H9 (cell line): ENCODE measurements around the gene MYO18A. TPM values are rescaled to one million over a fixed set of nuclear protein-coding genes. Genes with fewer than 3 reads are reported as not detected.

Experiments
- DNase-seq: peaks from one replicate; pipeline ENCODE4 v3.0.0-alpha.2; 2017
- H2AFZ ChIP-seq: one replicate; pipeline ENCODE4 v1.6.1; 2013; ENCODE audit warnings: mild to moderate bottlenecking, low read length, control low read depth, moderate library complexity
- H2AK5ac ChIP-seq: 2 replicates; pipeline ENCODE4 v1.6.1; 2013; ENCODE audit warnings: low read length, control low read depth, mixed read lengths; ENCODE audit not compliant: insufficient read length
- H2BK120ac ChIP-seq: one replicate; pipeline ENCODE4 v1.6.1; 2013; ENCODE audit warnings: low read depth, mild to moderate bottlenecking, low read length, control low read depth, inconsistent platforms; ENCODE audit not compliant: poor library complexity, severe bottlenecking
- H2BK12ac ChIP-seq: 2 replicates; pipeline ENCODE4 v1.6.1; 2013; ENCODE audit warnings: low read length, control low read depth, mixed read lengths, low read depth; ENCODE audit not compliant: insufficient read length
- H2BK15ac ChIP-seq: 2 replicates; pipeline ENCODE4 v1.6.1; 2013; ENCODE audit warnings: low read depth, low read length, control low read depth
- H2BK20ac ChIP-seq: one replicate; pipeline ENCODE4 v1.6.1; 2013; ENCODE audit warnings: low read depth, mild to moderate bottlenecking, low read length, control low read depth, inconsistent platforms; ENCODE audit not compliant: poor library complexity, severe bottlenecking
- H2BK5ac ChIP-seq: 2 replicates; pipeline ENCODE4 v1.6.1; 2013; ENCODE audit warnings: low read length, control low read depth, mixed read lengths; ENCODE audit not compliant: insufficient read length
- H3K14ac ChIP-seq: 2 replicates; pipeline ENCODE4 v1.6.1; 2013; ENCODE audit warnings: low read length, control low read depth; ENCODE audit not compliant: insufficient read depth
- H3K18ac ChIP-seq: 2 replicates; pipeline ENCODE4 v1.6.1; 2013; ENCODE audit warnings: low read depth, mild to moderate bottlenecking, mixed read lengths, low read length, control low read depth; ENCODE audit not compliant: insufficient read length
- H3K23ac ChIP-seq: 2 replicates; pipeline ENCODE4 v1.6.1; 2013; ENCODE audit warnings: low read length, control low read depth, mixed read lengths, low read depth; ENCODE audit not compliant: insufficient read length
- H3K23me2 ChIP-seq: 2 replicates; pipeline ENCODE4 v1.6.1; 2013; ENCODE audit warnings: low read depth, mild to moderate bottlenecking, mixed read lengths, low read length, control low read depth; ENCODE audit not compliant: insufficient read length, poor library complexity, severe bottlenecking
- H3K27ac ChIP-seq: 2 replicates; pipeline ENCODE4 v1.5.1; 2013; ENCODE audit warnings: low read length, control low read depth, mixed read lengths, low read depth; ENCODE audit not compliant: insufficient read length
- H3K27me3 ChIP-seq: 2 replicates; pipeline ENCODE4 v1.6.1; 2013; ENCODE audit warnings: low read length, control low read depth, inconsistent platforms; ENCODE audit not compliant: insufficient read depth
- H3K4ac ChIP-seq: 2 replicates; pipeline ENCODE4 v1.6.1; 2013; ENCODE audit warnings: low read depth, mild to moderate bottlenecking, control low read depth, inconsistent platforms, low read length, moderate library complexity
- H3K4me1 ChIP-seq: 2 replicates; pipeline ENCODE4 v1.6.1; 2013; ENCODE audit warnings: low read length, control low read depth, inconsistent platforms; ENCODE audit not compliant: insufficient read depth
- H3K4me2 ChIP-seq: 2 replicates; pipeline ENCODE4 v1.6.1; 2013; ENCODE audit warnings: low read length, control low read depth, mixed read lengths; ENCODE audit not compliant: insufficient read length, insufficient read depth
- H3K56ac ChIP-seq: 2 replicates; pipeline ENCODE4 v1.6.1; 2013; ENCODE audit warnings: low read depth, mild to moderate bottlenecking, mixed read lengths, low read length, control low read depth; ENCODE audit not compliant: insufficient read length
- H3K79me1 ChIP-seq: 2 replicates; pipeline ENCODE4 v1.6.1; 2013; ENCODE audit warnings: low read depth, mild to moderate bottlenecking, moderate library complexity, low read length, control low read depth, inconsistent platforms; ENCODE audit not compliant: insufficient read depth, poor library complexity, severe bottlenecking
- H3K79me2 ChIP-seq: 2 replicates; pipeline ENCODE4 v1.6.1; 2013; ENCODE audit warnings: low read length, control low read depth, inconsistent platforms; ENCODE audit not compliant: insufficient read depth
- H3K9ac ChIP-seq: 2 replicates; pipeline ENCODE4 v1.6.1; 2013; ENCODE audit warnings: low read length, control low read depth, mixed read lengths; ENCODE audit not compliant: insufficient read length; ENCODE audit errors: extremely low read depth
- H3K9me3 ChIP-seq: one replicate; pipeline ENCODE4 v1.6.1; 2013; ENCODE audit warnings: low read depth, low read length, inconsistent platforms; ENCODE audit not compliant: control insufficient read depth
- H3T11ph ChIP-seq: one replicate; pipeline ENCODE4 v1.6.1; 2013; ENCODE audit warnings: mild to moderate bottlenecking, low read length, control low read depth, inconsistent platforms
- H4K20me1 ChIP-seq: one replicate; pipeline ENCODE4 v1.6.1; 2013; ENCODE audit not compliant: control insufficient read depth, insufficient read length, insufficient read depth
- H4K5ac ChIP-seq: 2 replicates; pipeline ENCODE4 v1.6.1; 2013; ENCODE audit warnings: low read depth, mild to moderate bottlenecking, mixed read lengths, low read length, control low read depth; ENCODE audit not compliant: insufficient read length
- H4K8ac ChIP-seq: replicated peaks from 2 replicates; pipeline ENCODE4 v1.6.1; 2013; ENCODE audit warnings: low read length, control low read depth, mixed read lengths, low read depth; ENCODE audit not compliant: insufficient read length
- H4K91ac ChIP-seq: 2 replicates; pipeline ENCODE4 v1.6.1; 2013; ENCODE audit warnings: low read depth, mild to moderate bottlenecking, moderate library complexity, mixed read lengths, low read length, control low read depth; ENCODE audit not compliant: insufficient read length
- H3K27ac Mint-ChIP-seq, 3 experiments: 2 replicates in 2 of 3; 3 replicates in 1 of 3; pipeline ENCODE4 v1.8.0; 2020 to 2021; ENCODE audit warnings: mixed read lengths in 3 of 3, mild to moderate bottlenecking in 1 of 3, moderate library complexity in 1 of 3
- H3K27me3 Mint-ChIP-seq: 2 replicates; pipeline ENCODE4 v1.8.0; 2021; ENCODE audit warnings: low read depth, mild to moderate bottlenecking, moderate library complexity, mixed read lengths
- H3K36me3 Mint-ChIP-seq, 3 experiments: 2 replicates in 2 of 3; 3 replicates in 1 of 3; pipeline ENCODE4 v1.8.0; 2020 to 2021; ENCODE audit warnings: low read depth in 3 of 3, mixed read lengths in 3 of 3; ENCODE audit not compliant: insufficient read depth in 1 of 3
- H3K4me1 Mint-ChIP-seq, 2 experiments: 2 replicates each; pipeline ENCODE4 v1.8.0; 2020; ENCODE audit warnings: mixed read lengths in 2 of 2
- H3K4me3 Mint-ChIP-seq, 2 experiments: 2 replicates in 1 of 2; 3 replicates in 1 of 2; pipeline ENCODE4 v1.8.0; 2020 to 2021; ENCODE audit warnings: mild to moderate bottlenecking in 2 of 2, mixed read lengths in 2 of 2, moderate library complexity in 1 of 2
- H3K9me3 Mint-ChIP-seq, 2 experiments: 2 replicates in 1 of 2; 3 replicates in 1 of 2; pipeline ENCODE4 v1.8.0; 2020; ENCODE audit warnings: mild to moderate bottlenecking in 2 of 2, mixed read lengths in 2 of 2, moderate library complexity in 1 of 2
- CTCF ChIP-seq: fragments of 200-600 bp; sonication (generic); conservative IDR thresholded peaks from 3 replicates; pipeline ENCODE4 v1.8.0; 2021; ENCODE audit warnings: antibody characterized with exemption, mild to moderate bottlenecking
- WGBS: extraction: QIAGEN DNeasy Blood & Tissue Kit; methylation state at CpG from one replicate; pipeline ENCODE4 v1.1.7; 2013; ENCODE audit warnings: missing lambda C conversion rate, low lambda C conversion rate, mixed read lengths; ENCODE audit not compliant: insufficient read length; ENCODE audit errors: extremely low coverage; 5-methylcytosine and 5-hydroxymethylcytosine counted together
- total RNA-seq: library from RNA; stranded (reverse); gene quantifications from 2 replicates; pipeline ENCODE4 v1.2.1, GENCODE V29; 2021

Gene MYO18A
- total RNA-seq, 1 experiment from 2014 or later, result 21.6 TPM

DNA sequence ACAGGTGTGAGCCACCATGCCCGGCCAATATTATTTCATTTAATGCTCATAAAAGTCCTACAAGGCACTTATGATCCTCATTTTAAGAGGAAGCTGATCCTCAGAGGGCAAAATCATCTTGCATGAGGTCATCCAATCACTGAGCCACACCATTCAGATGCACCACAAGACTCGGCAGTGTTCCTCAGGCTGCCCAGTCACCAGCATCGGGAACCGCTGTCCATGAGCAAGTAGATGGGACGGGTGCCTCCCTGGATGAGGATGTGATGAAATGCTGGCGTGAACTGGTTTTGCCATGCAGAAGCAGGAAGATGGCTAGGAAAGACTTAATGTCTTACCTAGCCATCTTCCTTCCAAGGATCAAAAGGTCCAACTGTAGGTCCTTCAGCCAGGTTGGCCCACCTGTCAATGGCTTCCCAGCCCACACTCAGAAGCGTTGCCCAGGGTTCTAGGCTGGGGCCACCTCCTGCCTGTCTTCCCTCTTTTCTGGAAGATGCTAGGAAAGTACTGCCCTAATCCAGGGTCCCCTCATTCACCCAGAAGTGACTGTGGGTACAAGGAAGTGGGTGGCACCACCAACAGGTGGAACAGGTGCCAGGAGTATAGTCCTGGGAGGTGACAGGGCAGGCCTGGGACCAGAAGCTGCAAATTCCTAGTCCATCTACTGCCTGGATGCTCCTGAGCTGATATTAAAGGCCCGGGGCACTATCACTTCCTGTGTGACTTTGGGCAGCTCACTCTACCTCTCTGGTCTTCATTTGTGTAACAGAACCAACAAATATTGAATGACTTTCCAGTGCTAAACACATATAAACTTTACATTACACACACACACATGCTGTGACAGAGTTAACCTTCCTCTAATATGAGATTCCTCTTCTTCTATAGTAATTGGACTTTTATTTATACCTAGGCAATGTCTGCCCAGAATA is 34.3 kb upstream of the MYO18A start:
- H4K8ac ChIP-seq, result no peak overlapping the region
- H3K79me2 ChIP-seq, result no peaks in the 10 kb centered on the region
- no peak overlapping the region for H4K91ac ChIP-seq
- H2BK12ac ChIP-seq, result no peak overlapping the region
- Mint-ChIP-seq H3K4me1 (peaks cover 2 to 6% of the 10 kb centered on the region in 2 experiments), H3K27me3 (no peaks in the 10 kb centered on the region), H3K27ac (no peak overlapping the region), H3K4me3 (no peak overlapping the region), H3K9me3 (no peaks in the 10 kb centered on the region), H3K36me3 (no peaks in the 10 kb centered on the region; a peak in 1 of 7 replicates)
- H3K18ac ChIP-seq, result no peak overlapping the region
- H3K79me1 ChIP-seq, result no peaks in the 10 kb centered on the region
- H2BK120ac ChIP-seq, result no peak overlapping the region
- no peaks in the 10 kb centered on the region for H4K20me1 ChIP-seq
- H3K4me2 ChIP-seq, result no peak overlapping the region
- H2BK15ac ChIP-seq, result no peak overlapping the region
- no peak overlapping the region for H4K5ac ChIP-seq
- no peak overlapping the region for H3K14ac ChIP-seq
- no peaks in the 10 kb centered on the region for H3K23me2 ChIP-seq
- no peak overlapping the region for H3T11ph ChIP-seq
- DNase-seq, result no peak
- no peak overlapping the region for H3K27ac ChIP-seq
- no peak overlapping the region for H3K9ac ChIP-seq
- H3K4ac ChIP-seq, result no peak overlapping the region
- H2BK5ac ChIP-seq, result no peak overlapping the region
- no peaks in the 10 kb centered on the region for H3K9me3 ChIP-seq
- no CpG with 5 or more reads among the region's 8 CpGs for WGBS
- H2AFZ ChIP-seq, result no peak overlapping the region
- no peak overlapping the region for H2BK20ac ChIP-seq
- TF ChIP-seq CTCF, result no peak
- no peaks in the 10 kb centered on the region for H3K4me1 ChIP-seq
- H3K27me3 ChIP-seq, result no peaks in the 10 kb centered on the region
- H2AK5ac ChIP-seq, result no peak overlapping the region
- H3K56ac ChIP-seq, result no peak overlapping the region
- H3K23ac ChIP-seq, result no peak overlapping the region
